Glutamatergic neuron (in vitro differentiated cells): ENCODE data around the gene KICS2. TPM values are rescaled to one million over a fixed set of nuclear protein-coding genes. Genes with fewer than 3 reads are reported as not detected.

Experiments
- DNase-seq: peaks from one replicate; pipeline ENCODE4 v3.0.0; 2022
- H3K27ac Mint-ChIP-seq: one replicate; pipeline ENCODE4 v1.8.0; 2020; ENCODE audit warnings: mild to moderate bottlenecking, mixed read lengths, inconsistent platforms; ENCODE audit not compliant: unreplicated experiment
- H3K27me3 Mint-ChIP-seq: one replicate; pipeline ENCODE4 v1.8.0; 2020; ENCODE audit warnings: mild to moderate bottlenecking, moderate library complexity, mixed read lengths, inconsistent platforms; ENCODE audit not compliant: unreplicated experiment
- H3K36me3 Mint-ChIP-seq: one replicate; pipeline ENCODE4 v1.8.0; 2020; ENCODE audit warnings: mild to moderate bottlenecking, mixed read lengths, inconsistent platforms; ENCODE audit not compliant: unreplicated experiment
- H3K4me1 Mint-ChIP-seq: one replicate; pipeline ENCODE4 v1.8.0; 2020; ENCODE audit warnings: mild to moderate bottlenecking, low read depth, mixed read lengths, inconsistent platforms; ENCODE audit not compliant: unreplicated experiment
- H3K4me3 Mint-ChIP-seq: one replicate; pipeline ENCODE4 v1.8.0; 2020; ENCODE audit warnings: mild to moderate bottlenecking, mixed read lengths, inconsistent platforms; ENCODE audit not compliant: unreplicated experiment
- H3K9me3 Mint-ChIP-seq: one replicate; pipeline ENCODE4 v1.8.0; 2020; ENCODE audit warnings: mild to moderate bottlenecking, moderate library complexity, mixed read lengths, inconsistent platforms; ENCODE audit not compliant: unreplicated experiment
- total RNA-seq: library from RNA; stranded (reverse); fragmentation: NEBNext Ultra II Directional; extraction: Animal tissue kit (Norgen Biotek cat#: 25700); gene quantifications from one replicate; pipeline ENCODE4 v1.2.1, GENCODE V29; 2021; ENCODE audit not compliant: unreplicated experiment
- TF ChIP-seq, protein P1 (sequence below): fragments of 200-600 bp; sonication (generic); IDR thresholded peaks from one replicate; pipeline ENCODE4 v1.5.0; 2021; ENCODE audit not compliant: partially characterized antibody, unreplicated experiment

The KICS2 gene
- total RNA-seq, 1 donor from 2014 or later, result 3.4 TPM

DNA sequence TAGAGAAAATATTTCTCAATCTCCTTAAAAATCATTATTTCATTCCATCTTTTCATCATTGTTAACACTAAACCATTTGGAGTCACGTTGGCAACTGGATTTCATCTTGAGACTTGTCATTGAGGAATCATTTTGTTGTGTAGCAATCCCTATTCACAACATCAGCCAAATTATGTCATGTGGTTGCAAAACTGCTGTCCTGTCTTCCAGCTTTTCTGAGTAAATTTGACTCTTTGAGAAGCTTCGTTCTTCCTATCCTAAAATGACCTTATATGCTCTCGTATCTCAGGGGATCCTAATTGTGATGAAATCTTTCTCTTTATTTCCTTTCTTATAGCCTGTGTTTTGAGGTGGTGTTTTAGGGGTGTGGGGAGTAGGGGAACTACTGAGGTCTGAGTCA lies 30.6 kb upstream of the KICS2 start:
- peaks cover 2% of the 10 kb centered on the region for H3K27me3 Mint-ChIP-seq
- TF ChIP-seq, protein P1, sequence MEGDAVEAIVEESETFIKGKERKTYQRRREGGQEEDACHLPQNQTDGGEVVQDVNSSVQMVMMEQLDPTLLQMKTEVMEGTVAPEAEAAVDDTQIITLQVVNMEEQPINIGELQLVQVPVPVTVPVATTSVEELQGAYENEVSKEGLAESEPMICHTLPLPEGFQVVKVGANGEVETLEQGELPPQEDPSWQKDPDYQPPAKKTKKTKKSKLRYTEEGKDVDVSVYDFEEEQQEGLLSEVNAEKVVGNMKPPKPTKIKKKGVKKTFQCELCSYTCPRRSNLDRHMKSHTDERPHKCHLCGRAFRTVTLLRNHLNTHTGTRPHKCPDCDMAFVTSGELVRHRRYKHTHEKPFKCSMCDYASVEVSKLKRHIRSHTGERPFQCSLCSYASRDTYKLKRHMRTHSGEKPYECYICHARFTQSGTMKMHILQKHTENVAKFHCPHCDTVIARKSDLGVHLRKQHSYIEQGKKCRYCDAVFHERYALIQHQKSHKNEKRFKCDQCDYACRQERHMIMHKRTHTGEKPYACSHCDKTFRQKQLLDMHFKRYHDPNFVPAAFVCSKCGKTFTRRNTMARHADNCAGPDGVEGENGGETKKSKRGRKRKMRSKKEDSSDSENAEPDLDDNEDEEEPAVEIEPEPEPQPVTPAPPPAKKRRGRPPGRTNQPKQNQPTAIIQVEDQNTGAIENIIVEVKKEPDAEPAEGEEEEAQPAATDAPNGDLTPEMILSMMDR, result no peak
- H3K27ac Mint-ChIP-seq, result no peak overlapping the region
- no peak overlapping the region for H3K4me3 Mint-ChIP-seq
- no peaks in the 10 kb centered on the region for H3K4me1 Mint-ChIP-seq
- no peaks in the 10 kb centered on the region for H3K36me3 Mint-ChIP-seq
- no peak for DNase-seq
- H3K9me3 Mint-ChIP-seq, result no peaks in the 10 kb centered on the region

DNA sequence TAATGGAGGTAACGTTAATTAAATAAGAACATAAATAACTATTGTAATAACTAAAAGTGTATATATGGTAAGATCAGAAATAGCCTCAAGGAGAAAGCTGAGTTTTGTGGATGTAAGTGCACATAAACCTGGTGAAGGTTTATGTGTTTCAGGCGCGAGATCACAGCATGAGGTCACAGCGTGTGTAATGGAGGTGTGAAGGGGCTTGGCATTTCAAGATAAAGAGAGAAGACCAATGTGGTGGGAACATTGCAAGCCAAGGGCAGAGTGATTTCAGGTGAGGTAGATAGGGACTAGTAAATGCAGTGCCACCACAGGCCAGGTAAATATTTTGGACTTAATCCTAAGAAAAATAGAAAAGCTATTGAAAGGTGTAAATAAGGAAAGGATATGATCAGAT lies 21.7 kb upstream of the KICS2 start:
- TF ChIP-seq, protein P1, result no peak
- no peak overlapping the region for H3K4me3 Mint-ChIP-seq
- no peaks in the 10 kb centered on the region for H3K4me1 Mint-ChIP-seq
- H3K27me3 Mint-ChIP-seq, result peaks cover 2% of the 10 kb centered on the region
- DNase-seq, result no peak
- H3K27ac Mint-ChIP-seq, result no peak overlapping the region
- no peaks in the 10 kb centered on the region for H3K36me3 Mint-ChIP-seq
- H3K9me3 Mint-ChIP-seq, result no peaks in the 10 kb centered on the region

DNA sequence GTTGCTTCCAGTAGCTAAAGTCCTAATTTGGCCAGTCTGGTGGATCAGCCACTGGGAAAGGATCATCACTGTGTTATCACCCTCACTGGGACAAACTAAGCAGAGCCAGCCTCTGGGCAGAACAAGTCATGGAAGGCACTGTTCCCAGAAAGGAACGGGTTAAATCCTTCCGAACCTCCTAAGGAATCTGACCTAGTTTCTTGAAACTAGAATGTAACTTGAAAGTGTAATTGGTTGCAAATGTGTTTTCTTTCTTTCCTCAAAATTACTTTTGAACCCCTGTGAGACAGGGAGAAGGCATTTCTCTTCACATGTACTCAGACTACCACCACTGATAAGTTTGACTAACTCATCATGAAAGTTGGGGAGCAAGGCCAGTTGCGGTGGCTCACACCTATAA lies 18.7 kb upstream of the KICS2 start:
- Mint-ChIP-seq H3K4me1 (no peaks in the 10 kb centered on the region), H3K9me3 (no peaks in the 10 kb centered on the region), H3K4me3 (no peak overlapping the region), H3K27ac (no peak overlapping the region), H3K36me3 (no peaks in the 10 kb centered on the region), H3K27me3 (no peaks in the 10 kb centered on the region)
- TF ChIP-seq, protein P1, result no peak
- no peak for DNase-seq

DNA sequence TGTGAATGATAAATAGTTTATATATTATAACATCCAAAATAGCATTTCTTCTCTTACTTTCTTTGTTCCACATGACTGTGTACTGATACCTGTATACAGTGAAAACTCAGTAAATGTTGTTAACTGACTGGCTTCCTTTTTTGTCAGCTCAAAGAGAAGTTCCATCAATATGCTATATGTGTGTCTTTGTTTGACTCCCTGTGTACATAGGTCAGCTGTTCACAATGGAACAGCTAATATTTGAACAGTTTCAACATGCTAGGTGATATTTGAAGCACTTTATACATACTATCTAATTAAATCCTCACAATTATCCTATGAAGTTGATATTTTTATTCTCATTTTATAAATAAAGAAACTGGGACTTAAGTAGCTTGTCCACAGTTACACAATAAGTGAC lies 15.3 kb upstream of the KICS2 start:
- Mint-ChIP-seq H3K4me3 (no peak overlapping the region), H3K4me1 (peaks cover 2% of the 10 kb centered on the region), H3K9me3 (no peaks in the 10 kb centered on the region), H3K27me3 (no peaks in the 10 kb centered on the region), H3K36me3 (no peaks in the 10 kb centered on the region), H3K27ac (no peak overlapping the region)
- DNase-seq, result no peak
- TF ChIP-seq, protein P1, result no peak

DNA sequence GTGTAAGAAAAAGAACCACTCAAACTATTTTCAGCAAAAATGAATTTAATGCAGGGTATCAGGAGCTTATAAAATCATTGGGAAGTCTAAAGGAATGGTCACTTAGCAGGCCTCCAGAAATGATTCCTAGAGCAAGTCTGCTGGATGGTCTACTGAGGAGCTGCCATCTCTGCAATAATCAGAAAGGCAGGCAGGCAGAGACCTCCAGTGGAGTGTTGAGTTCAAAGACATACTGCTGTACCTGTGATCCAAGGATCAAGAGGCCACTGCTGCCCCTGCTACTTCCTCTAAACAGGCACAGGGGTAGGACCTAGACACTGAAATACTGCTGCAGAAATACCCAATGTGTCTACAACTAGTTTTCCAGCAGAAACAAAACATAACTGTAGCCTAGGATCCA lies 14.5 kb upstream of the KICS2 start:
- no peak for DNase-seq
- no peaks in the 10 kb centered on the region for H3K27me3 Mint-ChIP-seq
- H3K4me3 Mint-ChIP-seq, result no peak overlapping the region
- H3K36me3 Mint-ChIP-seq, result no peaks in the 10 kb centered on the region
- TF ChIP-seq, protein P1, result no peak
- peaks cover 4% of the 10 kb centered on the region for H3K4me1 Mint-ChIP-seq
- H3K27ac Mint-ChIP-seq, result no peak overlapping the region
- no peaks in the 10 kb centered on the region for H3K9me3 Mint-ChIP-seq
